Activated CD8-positive, alpha-beta memory T cell treated with anti-CD3 and anti-CD28 coated beads, Interleukin-2, amount 50 U/mL, for 24 hours (primary cell): ENCODE data around the gene CLEC4M.
"Not testable (repeated sequence)": the region's sequence is repeated elsewhere in the genome, so short reads cannot be mapped to it uniquely, and the experiment has no call there.

Source experiments
- DNase-seq: peaks from one replicate; pipeline ENCODE4 v3.0.0-alpha.2; 2020; ENCODE audit errors: extremely low read depth

CLEC4M gene

DNA sequence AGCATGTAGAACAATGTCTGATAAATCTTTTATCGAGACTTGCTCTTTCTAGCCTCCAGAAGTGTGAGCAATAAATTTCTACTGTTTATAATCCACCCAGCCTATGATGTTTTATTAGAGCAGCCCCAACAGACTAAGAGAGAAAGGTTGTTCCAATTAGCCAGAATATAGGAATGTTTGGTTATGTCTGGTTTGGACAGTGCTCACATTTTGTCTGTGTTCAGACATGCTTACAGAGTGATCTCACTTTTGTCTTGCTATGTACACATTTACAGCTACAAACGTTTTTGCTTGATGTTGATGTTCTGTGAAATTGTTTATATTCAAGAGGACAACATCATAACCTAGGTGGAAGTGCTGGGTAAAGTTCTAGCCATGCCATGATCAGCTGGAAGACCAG lies 48.9 kb downstream of the CLEC4M start:
- no peak for DNase-seq

DNA sequence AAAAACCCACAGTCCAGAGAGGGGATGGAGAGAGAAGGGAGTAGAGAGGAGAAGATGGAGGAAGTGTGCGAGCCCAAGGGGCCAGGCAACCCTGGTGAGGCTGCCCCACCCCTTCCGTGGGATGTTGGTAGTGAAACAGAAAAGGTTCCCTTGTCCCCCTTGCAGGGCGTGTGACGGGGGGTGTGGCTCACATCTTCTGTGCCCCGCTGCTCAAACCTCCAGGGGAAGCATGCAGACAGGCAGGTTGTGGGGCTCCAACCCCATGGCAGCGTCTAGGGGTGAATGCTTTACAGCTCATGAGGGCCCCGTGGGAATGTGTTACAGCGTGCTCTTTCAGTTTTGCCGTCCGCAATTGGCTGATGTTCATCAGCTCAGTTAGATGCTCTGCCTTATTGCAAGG lies 52.3 kb downstream of the CLEC4M start:
- DNase-seq: no peak

DNA sequence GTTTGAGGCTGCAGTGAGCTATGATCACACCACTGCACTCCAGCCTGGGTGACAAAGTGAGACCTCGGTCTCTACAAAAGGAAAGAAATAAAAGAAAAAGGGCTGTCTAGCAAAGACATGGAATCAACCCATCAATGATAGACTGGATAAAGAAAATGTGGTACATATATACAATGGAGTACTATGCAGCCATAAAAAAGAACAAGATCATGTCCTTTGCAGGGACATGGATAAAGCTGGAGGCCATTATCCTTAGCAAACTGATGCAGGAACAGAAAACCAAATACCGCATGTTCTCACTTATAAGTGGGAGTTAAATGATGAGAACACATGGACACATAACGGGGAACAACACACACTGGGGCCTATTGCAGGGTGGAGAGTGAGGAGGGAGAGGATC lies 53.0 kb downstream of the CLEC4M start:
- DNase-seq: not testable (repeated sequence)

DNA sequence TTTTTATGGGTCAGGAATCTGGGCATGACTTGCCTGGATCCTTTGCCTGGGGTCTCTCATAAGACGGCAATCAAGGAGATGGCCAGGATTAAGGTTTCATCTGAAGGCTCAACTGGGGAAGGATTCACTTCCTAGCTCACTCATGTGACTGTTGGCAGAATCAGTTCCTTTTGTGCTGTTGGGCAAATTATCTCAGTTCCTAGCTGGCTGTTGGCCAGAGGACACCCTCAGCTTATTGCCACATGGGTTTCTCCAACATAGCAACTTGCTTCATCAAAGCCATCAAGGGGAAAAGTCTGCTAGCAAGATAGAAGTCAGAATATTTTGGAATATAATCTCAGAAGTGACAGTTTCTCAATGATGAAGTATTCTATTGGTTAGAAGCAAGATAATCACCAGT lies 54.8 kb downstream of the CLEC4M start:
- no peak for DNase-seq

DNA sequence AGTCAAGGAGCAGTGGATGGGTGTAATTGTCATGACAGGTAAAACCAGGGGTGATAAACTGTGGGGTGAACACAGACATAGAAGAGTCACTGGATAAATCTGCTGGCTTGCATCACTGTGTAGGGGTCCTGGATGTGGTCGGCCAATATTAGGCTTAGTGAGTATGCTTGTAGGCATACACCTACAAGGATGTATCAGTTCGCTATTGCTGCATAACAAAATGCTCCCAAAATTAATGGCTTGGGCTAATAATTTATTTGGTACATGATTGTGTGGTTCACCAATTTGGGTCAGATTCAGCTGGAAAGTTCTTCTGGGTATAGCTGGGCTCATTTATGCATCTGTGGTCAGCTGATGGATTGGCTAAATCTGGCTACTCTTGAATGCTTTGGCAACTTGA lies 55.8 kb downstream of the CLEC4M start:
- DNase-seq: no peak
